GM19043 (cell line): ENCODE data around the gene OR11H1.
"Not testable (repeated sequence)": the region's sequence is repeated elsewhere in the genome, so short reads cannot be mapped to it uniquely, and the experiment has no call there.

Source experiments
- ATAC-seq: cut with Tn5 transposase; IDR thresholded peaks from one replicate; pipeline ENCODE4 v1.9.1; 2021; ENCODE audit warnings: low read depth; ENCODE audit not compliant: unreplicated experiment

The OR11H1 gene

GRCh38 chr22:15527892-15528291 is at the start of gene OR11H1:
Gene OR11H1 (plus strand): TSS chr22:15528192. CDS start chr22:15528192, 0 bp downstream.
- not testable (repeated sequence) for ATAC-seq

GRCh38 chr22:15509967-15510366 is 18.0 kb upstream of the OR11H1 start:
- not testable (repeated sequence) for ATAC-seq

- ATAC-seq: not testable (repeated sequence)
Observed at GRCh38 chr22:15515896-15516295, 12.1 kb upstream of the OR11H1 start.

- not testable (repeated sequence) for ATAC-seq
Observed at GRCh38 chr22:15553767-15554166, 25.8 kb downstream of the OR11H1 start.

- ATAC-seq: not testable (repeated sequence)
Observed at GRCh38 chr22:15563461-15563860, 35.5 kb downstream of the OR11H1 start.

GRCh38 chr22:15565063-15565462 is 37.1 kb downstream of the OR11H1 start:
- not testable (repeated sequence) for ATAC-seq
